AG09319 (cell line): ENCODE measurements around the gene JPT1.
"Not testable (repeated sequence)": the region's sequence is repeated elsewhere in the genome, so short reads cannot be mapped to it uniquely, and the experiment has no call there.

Source experiments
- DNase-seq: peaks from one replicate; pipeline ENCODE4 v3.0.0-alpha.2; 2010; ENCODE audit warnings: low read depth; ENCODE audit errors: extremely low read depth
- TF ChIP-seq, protein P1 (sequence below): IDR thresholded peaks from 2 replicates; pipeline ENCODE4 v1.5.1; 2011; ENCODE audit warnings: low read depth, mild to moderate bottlenecking, inconsistent platforms, low read length, moderate library complexity

Gene JPT1

DNA sequence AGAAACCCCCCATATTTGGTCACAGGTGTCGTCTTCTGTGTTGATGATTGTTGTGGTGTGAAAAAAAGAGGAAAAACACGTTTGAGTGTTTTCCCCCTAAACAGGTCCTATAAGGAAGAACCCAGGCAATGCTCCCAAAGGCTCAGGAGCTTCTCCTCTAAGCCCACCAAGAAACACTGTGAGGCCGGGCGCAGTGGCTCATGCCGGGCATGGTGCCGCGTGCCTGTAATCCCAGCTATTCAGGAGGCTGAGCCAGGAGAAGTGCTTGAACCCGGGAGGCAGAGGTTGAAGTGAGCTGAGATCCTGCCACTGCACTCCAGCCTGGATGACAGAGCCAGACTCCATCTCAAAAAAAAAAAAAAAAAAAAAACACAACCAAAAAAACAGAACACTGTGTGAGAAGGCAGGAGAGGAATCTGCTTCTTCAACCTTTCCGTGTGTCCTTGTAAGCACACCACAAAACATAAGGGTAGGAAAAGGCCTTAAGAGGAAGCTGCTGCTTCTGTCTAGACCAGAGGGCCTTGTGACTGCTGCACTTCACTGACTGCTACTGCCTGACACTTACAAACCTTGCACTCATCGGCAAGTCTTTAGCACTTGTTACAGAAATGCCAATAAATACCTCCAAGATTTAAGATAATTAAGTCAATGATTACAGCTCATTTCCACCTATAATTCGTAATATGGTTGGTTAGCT is 9.3 kb downstream of the JPT1 start:
- no peak for DNase-seq
- TF ChIP-seq, protein P1, sequence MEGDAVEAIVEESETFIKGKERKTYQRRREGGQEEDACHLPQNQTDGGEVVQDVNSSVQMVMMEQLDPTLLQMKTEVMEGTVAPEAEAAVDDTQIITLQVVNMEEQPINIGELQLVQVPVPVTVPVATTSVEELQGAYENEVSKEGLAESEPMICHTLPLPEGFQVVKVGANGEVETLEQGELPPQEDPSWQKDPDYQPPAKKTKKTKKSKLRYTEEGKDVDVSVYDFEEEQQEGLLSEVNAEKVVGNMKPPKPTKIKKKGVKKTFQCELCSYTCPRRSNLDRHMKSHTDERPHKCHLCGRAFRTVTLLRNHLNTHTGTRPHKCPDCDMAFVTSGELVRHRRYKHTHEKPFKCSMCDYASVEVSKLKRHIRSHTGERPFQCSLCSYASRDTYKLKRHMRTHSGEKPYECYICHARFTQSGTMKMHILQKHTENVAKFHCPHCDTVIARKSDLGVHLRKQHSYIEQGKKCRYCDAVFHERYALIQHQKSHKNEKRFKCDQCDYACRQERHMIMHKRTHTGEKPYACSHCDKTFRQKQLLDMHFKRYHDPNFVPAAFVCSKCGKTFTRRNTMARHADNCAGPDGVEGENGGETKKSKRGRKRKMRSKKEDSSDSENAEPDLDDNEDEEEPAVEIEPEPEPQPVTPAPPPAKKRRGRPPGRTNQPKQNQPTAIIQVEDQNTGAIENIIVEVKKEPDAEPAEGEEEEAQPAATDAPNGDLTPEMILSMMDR: no peak

GRCh38 chr17:75142236-75142971 is 11.9 kb downstream of the JPT1 start:
- TF ChIP-seq, protein P1: no peak
- DNase-seq: no peak

DNA sequence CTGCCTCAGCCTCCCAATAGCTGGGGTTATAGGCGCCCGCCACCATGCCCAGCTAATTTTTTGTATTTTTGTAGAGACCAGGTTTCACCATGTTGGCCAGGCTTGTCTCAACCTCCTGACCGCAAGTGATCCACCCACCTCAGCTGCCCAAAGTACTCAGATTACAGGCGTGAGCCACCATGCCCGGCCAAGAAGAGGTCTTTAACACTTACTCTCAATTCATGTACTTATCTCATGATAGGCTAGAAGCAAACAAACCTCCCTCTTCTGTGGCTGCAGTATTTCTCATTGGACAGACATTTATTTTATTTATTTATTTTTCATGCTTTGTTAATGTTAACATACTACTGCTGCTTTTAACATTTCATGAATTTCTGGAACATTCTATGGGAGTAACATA is 15.8 kb downstream of the JPT1 start:
- no peak for DNase-seq
- TF ChIP-seq, protein P1: no peak

GRCh38 chr17:75137762-75138161 is 16.6 kb downstream of the JPT1 start:
- DNase-seq: not testable (repeated sequence)

DNA sequence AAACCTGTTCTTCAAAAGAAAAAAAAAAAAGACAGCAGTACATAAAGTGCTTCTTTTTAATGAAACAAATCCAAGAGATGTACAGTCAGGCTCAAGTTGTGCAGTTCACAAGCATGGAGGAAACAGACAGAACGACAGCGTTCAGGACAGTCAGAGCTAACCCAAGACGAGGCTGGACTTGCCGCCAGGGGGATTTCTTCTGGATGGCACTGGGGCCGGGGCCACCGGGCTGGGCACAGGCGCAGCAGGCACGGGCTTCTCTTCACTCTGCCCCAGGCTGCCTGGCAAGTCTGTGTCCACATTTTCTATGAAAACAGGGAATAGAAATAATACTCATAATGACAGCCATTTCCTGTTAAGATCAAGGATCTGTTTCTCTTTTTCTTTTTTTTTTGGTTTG is 18.4 kb downstream of the JPT1 start:
- TF ChIP-seq, protein P1: no peak
- no peak for DNase-seq

DNA sequence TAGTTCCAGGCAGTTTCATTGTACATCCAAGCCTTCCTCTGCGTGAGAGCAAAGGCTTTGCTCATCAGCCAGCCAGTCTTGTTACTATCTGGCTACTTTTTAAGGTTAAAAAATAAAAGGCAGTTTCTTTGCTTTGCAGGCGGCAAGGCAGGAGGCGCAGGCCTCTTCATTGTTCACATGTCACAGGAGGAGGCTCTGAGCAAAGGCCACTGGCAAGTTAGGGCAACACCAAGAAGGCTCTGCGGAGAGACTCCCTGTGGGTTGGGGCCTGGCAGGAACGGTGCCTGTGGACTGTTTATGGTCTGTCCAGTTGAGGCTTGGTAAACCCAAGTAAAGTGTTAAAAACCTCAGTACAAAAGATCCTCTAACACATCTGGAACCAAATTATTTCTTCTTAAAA is 18.9 kb downstream of the JPT1 start:
- TF ChIP-seq, protein P1: no peak

DNA sequence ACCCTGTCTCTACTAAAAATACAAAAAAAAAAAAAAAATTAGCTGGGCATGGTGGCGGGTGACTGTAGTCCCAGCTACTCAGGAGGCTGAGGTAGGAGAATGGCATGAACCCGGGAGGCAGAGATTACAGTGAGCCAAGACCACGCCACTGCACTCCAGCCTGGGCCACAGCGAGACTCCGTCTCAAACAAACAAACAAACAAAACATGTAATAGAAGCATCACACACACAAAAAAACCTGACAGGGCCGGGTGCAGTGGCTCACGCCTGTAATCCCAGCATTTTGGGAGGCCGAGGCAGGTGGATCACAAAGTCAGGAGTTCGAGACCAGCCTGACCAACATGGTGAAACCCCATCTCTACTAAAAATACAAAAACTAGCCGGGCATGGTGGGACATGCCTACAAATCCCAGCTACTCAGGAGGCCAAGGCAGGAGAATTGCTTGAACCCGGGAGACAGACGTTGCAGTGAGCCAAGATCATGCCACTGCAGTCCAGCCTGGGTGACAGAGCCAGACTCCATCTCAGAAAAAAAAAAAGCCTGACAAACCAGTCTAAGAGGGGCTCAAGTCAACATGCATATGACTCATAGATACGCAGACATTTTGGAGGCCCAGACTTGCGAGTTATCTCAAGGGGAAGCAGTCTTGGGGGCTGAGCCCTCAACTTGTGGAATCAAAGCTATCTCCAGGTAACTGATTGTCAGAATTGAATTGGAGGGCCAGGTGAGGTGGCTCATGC is 20.5 kb downstream of the JPT1 start:
- DNase-seq: not testable (repeated sequence)

More for the DNA sequence above, 18.9 kb downstream of the JPT1 start:
- DNase-seq: no peak

- DNase-seq: no peak
- TF ChIP-seq, protein P1: no peak
Observed at GRCh38 chr17:75133001-75133400, 21.3 kb downstream of the JPT1 start.

DNA sequence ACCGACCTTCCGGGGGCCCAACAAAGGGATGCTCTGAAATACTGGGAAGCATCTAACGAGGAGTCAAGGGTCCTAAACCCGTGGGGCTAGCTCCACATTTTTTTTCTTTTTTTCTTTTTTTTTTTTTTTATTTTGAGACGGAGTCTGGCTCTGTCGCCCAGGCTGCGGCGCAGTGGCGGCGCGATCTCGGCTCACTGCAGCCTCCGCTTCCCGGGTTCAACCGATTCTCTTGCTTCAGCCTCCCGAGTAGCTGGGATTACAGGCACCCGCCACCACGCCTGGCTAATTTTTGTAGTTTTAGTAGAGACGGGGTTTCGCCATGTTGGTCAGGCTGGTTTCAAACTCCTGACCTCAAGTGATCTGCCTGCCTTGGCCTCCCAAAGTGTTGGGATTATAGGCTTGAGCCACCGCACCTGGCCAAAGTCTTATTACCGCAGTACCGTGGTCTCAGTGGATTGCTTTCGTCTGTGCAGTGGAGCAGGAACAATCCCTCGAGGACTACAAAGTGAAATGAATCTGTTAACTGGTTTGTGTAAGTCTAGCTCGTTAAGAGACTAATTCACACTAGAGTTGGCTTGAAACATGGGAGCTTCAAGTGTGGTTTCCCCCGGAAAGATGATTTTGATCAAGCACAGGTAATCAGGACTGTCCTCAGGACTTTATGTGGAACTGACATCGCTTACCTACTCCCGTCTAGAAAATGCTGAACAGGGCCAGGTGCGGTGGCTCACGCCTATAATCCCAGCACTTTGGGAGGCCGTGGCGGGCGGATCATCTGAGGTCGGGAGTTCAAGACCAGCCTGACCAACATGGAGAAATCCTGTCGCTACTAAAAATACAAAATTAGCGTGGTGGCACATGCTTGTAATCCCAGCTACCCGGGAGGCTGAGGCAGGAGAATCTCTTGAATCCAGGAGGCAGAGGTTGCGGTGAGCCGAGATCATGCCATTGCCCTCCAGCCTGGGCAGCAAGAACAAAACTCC is 22.0 kb downstream of the JPT1 start:
- not testable (repeated sequence) for DNase-seq
